ENCODE results near the gene NPAS3.
A peak's percentile ranks its signal among the peaks of the same experiment; 100 is the strongest.

The NPAS3 gene

DNA sequence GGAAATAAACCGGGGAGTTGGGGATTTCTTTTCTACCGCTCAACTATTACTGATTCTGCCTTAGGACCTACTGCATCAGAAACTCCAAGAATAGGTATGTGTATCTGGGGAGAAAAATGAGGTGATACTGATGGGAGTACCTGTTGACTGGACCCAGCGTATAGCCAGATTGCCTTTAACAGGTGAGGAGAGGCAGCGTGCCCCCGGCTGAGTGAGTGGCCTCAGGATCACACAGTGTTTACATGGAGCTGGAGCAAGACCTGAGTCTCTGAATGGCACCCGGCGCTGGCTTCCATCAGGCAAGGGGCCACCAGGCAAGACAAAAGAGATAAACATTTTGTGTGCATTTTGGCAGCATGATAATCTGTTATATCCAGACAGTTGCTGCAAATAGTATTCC is 516.0 kb downstream of the NPAS3 start:
- no peak for DNase-seq

DNA sequence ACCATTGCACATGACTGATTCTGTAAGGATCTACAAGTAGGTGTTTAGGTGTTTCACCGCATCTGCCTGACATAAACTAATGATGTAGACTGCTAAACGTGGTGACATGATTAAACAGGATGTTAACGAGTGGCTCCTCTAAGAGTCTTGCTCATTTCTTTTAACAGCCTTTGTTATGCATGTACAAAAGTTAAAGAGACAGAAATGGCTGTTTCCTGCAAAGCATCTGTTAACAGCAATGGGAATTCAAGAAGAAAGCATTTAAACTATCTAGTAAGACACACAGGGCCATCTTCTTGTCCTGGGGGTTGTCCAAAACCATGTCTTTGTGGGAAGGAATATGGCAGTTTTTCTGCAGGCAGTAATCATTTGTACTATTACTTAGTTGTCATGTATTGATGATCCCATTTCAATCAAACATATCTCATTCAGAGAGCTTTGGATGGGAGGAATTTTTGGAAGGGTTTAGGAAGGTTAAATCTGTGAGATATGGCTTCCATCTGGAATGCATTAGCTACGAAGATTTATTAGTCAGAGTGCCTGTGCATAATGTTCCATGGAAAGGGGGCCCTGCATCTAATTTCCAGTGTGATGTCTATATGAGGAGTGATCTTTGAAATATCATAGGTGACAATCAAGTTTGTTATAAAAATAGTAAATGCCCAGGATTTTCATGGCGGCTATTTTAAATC is 517.1 kb downstream of the NPAS3 start:
- DNase-seq = no peak

DNA sequence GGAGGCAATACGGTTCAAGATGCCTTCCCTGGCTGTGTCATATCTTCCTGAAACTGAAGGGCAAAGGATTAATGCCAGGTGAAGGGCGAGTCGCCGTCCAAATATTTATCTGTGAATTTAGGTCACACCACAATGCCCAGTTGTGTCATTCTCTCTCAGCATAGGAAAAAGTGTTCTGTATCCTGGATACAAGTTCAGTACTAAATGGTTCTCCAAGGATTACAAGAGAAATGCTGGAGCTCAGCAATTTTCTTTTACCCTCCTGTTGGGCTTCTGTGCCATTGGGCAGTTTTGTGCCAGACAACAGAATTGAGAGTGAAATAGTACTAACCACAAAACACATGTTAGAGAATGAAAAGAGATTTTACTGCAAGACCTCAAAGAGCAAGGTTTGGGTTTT is 518.3 kb downstream of the NPAS3 start:
- DNase-seq = no peak

DNA sequence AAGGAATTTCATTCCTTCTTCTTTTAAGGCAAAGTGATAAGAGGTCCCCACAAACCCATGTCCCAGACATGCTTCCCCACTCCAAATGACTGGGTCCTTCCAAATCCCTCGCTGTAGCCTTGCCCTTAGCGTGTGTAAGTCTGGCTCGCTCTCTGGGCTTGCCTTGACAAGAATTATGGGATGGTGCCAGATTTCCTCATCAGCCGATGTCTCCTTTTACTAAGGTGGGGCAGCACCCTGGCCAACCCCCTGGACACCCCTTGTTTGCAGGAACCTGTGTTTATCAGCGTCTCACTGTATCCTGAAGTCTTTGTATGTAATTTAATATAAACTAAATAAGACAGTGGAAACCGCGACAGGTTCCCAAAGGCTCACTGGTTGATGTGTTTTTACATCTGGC is 518.9 kb downstream of the NPAS3 start:
- DNase-seq = no peak

DNA sequence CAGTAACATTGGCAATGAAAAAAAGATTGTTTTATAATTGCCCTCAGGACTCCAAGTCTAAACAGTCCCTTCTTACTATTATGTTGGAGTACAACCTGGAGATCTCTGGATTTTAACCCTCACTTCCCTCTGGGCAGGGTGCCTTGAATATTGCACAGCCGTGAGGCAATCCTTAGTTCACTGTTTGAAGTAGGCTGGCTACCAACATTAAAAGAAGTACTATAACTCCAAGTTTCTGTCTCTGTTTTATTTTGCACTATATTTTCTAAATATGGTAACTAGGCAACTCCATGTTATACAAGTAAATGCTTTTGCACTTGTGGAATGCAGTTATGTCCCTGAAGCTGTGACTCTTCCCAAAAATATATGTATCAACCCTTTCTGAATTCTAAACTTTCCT is 521.5 kb downstream of the NPAS3 start:
- no peak for DNase-seq

DNA sequence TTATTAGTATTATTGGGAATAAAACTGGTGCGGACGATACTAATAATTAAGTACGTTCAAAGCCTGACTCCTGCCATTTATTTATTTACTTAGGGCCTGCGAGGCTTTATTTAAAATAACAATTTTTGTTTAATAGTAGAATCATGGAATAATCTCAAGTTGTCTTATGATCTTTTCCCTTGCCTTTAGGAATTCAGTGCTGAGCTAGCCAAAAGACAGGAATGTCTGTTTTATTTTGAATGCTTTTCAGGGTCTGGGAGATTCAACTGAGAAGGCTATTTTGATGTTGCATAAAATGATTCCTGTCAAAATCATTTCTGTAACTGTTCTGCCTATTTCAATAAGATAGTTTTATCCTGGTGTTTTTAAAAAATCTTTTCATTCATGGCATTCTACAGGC is 522.4 kb downstream of the NPAS3 start:
- no peak for DNase-seq

DNA sequence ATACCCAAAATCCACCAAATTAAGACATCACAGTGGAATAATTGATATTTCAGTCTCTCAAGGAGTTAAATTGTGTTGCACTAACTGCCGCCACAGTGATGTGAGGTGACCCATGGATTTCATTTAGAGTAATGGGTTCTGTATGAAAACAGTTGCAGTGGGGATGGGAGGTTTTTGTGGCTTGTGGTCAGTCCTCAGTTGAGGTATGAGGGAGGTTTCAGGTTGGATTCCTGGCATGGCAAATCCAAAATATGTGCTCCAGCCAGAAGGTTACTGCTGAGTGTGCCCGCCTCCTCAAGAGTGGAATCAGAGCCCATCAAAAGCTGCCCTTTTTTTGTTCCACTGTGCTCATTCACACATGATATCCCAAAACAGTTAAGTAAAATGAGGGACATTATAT is 525.1 kb downstream of the NPAS3 start:
- DNase-seq = no peak

DNA sequence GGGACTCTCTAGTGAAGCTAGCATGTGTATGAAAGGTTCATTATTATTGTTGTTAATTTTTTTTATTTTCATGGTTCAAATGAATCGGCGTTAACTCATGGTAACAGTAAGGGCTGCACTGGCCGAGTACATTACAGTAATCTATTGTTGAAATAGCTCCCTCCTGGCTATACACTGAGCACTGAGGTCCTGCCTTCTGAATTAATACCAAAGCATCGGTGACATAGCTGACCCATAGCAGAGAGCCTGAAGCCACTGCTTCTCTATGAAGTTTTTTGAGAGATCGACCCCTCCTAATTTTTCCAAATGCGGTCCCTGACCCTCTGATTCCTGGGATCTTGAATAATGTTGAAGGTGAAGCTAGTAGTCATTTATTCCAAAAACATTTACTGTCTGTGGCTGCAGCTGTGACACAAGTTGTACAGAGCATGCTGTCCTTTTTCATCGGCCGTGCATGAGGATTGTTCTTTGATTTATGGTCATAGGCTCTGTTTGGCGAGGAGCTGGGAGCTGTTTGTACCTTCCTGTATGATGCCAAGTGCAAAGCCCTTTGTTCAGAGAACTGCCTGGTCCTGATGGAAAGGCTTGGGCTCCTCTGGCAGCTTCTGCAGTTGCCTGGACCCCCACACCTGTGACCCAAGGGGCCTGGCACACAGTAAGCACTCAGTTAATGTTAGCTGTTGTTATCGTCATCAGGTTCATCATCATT is 525.7 kb downstream of the NPAS3 start:
- no peak for DNase-seq

DNA sequence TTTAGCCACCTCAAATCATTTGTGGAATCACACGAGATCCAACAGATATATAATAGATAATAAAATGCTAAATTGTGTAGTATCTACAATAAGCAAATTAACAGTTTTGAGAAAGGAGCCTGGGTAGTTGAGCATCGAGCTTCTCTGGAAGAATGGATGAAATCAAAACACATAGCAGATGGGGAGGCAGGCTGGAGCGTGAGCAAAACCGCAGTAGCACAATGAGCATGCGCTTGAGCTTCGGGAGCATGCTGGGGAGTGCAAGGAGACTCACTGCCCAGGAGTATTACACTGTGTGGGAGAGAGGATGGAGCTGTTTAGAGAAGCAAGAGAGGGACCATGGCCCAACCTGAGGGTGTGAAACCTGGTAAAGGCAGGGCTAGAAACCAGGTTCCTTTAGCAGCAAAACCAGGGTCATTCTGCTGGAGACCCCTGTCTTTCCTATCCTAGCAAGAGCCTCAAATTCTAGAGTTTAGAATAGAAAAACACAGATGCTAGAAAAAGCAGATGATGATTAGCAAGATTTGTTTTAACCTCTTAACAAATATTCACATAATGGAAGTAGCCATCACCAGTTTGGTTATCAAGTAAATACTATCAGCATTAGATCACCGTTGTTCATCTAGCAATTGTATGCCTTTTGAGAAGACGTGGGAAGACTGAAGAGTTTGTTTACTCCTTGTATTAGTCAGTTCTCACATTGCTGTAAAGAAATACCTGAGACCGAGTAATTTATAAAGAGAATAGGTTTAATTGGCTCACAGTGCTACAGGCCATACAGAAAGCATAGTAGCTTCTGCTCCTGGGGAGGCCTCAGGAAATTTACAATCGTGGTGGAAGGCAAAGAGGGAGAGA is 527.4 kb downstream of the NPAS3 start:
- peak; percentile 51 for DNase-seq

DNA sequence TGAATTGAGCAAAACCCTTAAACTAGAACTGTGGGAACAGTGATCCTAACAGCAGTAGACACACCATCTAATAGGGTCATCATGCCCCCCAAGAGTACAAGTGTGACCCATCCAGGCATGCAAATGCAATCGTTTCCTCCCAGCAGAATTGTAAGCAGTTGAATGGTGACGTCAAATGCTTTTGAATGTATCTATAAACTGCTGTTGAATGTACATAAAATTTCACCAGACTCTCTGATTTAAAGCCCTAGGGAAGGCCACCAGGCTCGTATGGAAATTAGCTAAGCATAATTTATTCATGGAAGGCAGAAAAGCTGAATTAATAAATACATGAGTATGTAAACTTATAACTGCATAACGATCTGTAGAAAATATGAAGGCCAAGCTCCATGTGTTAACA is 529.3 kb downstream of the NPAS3 start:
- no peak for DNase-seq

DNA sequence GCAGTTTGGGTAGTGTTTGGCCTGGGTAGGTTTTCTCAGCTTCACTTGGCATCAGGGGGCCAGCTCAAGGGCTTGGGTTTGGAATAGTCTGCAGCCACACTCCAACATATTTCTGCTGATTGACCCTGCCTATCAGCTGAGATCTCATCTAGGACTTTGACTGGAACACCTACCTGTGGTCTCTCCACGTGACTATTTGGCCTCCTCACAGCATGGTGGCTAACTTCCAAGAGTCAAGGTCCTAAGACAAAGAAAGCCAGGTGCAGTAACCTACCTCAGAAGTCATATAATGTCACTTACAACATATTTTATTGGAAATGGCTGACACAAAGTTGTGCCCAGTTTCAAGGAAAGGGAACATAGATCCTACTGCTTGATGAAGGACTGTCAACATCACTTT is 531.2 kb downstream of the NPAS3 start:
- DNase-seq = no peak

DNA sequence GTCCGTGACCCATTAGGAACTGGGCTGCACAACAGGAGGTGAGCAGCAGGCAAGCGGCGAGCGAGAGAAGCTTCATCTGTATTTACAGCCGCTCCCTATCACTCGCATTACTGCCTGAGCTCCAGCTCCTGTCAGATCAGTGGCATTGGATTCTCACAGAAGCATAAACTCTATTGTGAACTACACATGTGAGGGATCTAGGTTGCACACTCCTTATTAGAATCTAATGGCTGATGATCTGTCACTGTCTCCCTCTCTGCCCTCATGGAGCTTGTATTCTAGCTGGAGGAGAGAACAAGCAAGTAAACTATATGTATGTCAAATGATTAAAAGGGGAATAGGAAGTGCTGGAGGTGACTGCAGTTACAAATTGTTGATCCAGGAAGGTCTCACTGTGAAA is 533.1 kb downstream of the NPAS3 start:
- no peak for DNase-seq

DNA sequence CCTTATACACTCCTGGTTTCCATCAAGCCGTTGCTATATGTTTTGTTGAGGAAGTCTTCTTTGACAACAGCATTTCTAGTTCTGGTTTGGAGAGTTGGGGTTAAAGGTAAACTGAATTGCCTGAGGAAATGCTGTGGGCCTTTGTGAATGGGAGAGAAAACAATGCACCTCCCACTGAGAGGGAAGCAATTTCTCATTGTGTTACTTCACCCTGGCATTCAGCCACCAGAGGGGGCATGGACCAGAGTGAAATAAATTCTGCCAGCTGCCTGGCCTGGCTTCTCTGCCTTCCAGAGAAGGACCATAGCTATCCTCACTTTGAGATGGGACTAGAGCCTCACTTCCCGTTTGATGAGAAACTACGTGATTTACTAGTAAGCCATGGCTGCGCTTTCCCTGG is 536.9 kb downstream of the NPAS3 start:
- DNase-seq = peak; percentile 78

DNA sequence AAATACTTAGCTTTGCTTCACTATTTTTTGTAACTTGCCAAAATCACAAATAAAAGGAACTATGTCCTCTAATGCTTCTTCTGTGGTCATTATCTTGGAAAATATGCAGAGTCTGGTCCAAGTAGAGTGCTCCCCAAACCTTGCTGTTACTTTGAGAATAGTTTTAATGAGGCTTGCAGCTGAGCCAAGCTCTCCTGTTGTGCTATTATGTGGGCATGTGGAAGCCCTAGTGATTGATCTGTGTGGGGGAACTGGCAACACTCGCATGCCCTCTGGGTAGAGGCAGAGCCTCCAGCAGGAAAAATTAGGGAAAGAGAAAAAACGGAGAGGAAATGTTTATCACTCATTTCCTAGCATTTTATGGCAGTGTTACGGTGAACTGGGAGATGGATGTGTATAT is 539.1 kb downstream of the NPAS3 start:
- DNase-seq = no peak

DNA sequence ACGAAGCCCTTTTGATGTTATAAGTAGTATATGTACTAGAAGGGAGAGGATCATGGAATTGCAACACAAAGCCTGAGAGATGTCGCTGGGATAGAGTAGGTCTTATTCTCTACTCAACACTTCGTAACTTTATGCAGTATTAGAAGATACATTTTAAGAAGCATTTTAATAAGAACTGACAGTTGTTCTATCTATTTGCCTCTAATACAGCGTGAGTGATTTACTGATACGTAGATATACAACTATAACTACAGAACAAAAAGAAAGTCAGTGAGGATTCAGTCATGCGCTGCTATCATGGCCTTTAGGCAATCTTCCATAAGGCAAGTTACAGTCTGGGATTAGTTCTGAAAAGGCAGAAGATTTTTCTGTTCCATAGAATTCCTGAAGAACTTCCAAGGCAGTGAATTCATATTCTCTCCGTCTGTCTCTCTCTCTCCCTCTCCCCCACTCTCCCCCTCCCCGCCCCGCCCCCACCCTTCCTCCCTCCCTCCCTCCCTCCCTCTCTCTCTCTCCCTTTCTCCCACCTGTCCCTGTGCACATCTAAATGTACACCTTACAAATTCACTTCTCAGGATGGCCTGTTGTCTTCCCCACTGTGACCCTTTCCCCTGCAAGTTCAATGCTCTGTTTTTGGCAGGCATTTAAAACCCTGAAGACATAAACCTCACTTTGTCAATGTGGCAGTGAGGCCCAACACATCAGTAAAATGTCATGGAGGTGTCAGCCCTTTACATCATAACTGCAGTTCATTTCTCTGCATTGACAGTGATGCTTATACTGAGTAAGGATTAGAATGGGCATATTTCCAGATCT is 541.6 kb downstream of the NPAS3 start:
- DNase-seq = no peak

DNA sequence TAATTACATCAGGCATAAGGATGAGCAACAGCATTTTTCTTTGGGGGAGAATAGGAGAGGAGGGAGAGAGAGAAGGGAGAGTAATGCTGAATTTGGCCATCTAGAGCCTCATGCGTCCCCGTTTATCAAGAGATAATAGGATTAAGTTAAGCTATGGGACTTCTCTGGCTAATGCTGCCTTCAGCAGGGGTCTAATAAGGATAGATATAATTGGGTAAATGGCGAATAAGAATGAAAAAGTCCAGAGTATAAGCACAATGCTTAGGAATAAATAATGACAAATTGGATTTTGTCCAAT is 542.2 kb downstream of the NPAS3 start:
- DNase-seq = no peak

DNA sequence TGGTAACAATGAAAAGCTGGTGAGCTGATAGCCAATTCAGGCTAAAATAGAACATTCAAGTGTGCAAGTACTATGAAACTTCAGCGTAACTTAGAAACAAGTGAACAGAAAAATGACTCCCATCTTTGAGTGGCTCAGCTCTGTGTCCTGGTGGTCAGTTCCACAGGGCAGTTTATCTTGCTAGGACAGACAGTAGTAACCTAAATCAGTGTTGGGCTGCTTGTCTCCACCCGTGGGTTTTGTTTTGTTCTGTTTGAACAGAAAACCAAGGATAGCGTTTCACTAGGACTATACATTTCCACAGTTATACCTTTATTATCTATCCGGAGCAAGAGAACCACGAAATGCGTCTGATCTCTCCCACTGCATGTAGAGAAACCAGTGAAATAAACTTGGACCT is 544.4 kb downstream of the NPAS3 start:
- no peak for DNase-seq

DNA sequence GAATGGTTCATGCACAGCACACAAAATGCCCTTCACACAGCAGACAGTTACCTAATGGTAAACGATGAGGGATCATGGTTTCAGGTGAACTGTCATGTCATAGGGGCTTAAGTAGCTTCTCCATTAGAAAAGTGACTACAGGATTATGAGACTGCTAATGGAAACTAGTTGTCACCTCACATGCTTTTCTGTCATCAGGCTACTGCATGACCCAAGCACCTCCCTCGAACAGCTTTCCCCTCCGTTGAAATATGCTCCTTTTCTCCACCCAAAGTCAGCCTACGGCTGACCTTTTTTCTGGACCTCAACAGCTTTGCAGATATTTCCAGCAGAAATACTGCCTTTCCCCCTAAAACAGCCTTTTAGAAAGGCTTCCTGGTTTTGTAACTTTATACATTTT is 544.9 kb downstream of the NPAS3 start:
- no peak for DNase-seq

DNA sequence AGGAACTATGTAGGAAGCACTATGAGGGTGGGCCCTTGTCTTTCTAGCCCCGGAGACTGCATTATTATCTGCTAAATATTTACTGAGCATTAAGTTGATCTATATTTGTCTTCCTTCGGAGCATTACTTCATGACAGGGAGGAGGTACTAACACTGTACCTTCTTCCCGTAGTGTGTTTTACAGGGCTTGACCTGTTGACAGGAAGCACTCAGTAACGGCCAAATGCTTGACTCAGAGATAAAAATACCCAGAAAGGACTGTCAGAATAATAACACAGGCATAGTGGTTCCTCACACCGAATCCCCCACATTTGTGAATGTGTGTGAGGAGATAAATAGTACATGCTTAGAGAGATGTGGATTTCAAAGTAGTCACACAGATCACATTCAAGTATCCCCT is 545.6 kb downstream of the NPAS3 start:
- peak; percentile 42 for DNase-seq

DNA sequence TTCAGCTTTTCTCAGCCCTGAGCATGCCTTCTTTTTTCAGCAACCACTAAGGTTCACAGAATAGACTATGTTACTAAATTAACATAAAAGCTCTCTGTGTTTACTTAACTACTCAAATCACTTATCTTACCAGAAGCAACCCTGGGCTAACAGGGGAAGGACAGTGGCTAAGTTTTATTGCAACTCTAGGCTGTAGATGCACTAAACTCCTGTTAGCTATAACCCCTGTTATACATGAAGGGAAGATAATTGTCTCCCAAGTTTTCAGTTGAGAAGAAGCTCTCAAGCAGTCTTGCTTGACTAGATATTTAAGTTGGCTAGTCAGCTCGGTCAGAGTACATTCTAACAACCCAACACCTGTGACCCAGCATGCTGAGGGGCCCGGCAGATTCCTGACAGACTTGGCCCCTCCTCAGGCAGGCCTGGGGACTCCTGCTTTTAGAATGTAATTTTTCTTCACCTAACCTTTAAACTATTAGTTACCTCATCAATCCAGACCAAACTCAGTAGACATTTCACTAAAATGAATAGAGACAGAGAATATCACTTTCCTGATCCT is 547.7 kb downstream of the NPAS3 start:
- no peak for DNase-seq

DNA sequence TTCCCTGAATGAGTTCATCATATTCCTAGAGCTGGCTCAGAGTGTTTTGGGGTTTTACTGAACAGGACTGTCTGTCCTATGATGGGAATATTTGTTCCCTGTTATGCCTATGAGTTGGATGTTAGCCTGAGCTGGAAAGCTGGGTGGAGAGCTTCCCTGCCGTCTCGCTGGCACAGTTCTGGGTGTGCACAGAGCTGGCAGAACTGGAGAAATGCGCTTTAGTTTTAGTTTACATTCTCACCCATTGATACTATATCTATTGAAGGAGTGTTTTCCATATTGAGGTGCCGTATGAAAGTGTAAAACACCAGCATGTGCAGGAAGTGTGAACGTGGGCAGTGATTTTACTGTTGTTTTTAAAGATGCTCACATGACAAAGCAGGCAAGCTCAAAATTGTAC is 549.9 kb downstream of the NPAS3 start:
- no peak for DNase-seq

DNA sequence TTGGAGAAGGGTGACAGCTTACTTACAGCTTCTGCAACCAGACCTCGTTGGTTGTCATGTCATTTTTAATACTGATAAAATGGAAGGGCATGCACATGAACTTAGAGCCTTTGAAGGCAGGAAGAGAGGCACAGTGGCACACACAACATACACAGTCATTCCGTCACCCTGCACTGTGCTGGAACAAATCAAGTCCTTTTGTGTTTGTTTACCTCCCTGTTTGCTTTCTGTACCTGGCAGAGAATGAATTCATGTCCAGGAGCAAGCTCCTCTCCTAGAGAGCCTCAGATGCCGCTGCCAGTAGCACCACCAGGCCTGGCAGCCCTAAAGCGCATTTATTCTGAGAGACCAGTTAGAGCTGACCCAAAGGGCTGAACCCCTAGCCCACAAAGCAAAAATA is 551.9 kb downstream of the NPAS3 start:
- no peak for DNase-seq

DNA sequence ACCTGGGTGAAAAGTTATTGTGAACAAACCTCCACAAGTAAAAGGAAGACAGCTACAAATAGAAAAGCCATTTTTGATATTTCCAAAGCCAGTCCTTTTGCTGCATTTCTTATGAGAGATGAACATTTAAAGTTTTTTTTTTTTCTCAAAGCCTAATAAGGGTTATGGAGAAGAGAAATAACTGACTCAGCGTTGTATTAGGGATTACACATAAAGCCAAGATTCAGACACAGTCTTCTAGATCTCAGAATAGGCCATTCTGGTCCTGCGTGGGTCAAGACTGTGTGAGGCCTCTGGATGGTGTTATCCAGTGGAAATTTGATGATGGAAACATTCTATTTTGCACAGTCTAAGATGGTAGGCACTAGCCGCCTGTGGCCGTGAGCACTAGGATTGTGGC is 552.4 kb downstream of the NPAS3 start:
- DNase-seq = no peak

All from NCI-H226 (cell line).